HepG2 (cell line): ENCODE data around the gene NCF4. TPM values are rescaled to one million over a fixed set of nuclear protein-coding genes. Genes with fewer than 3 reads are reported as not detected.
A peak's percentile ranks its signal among the peaks of the same experiment; 100 is the strongest.

Source experiments
- ATAC-seq: fragments of 200-7000 bp; cut with Tn5 transposase; 3 replicates; pipeline ENCODE4 v1.9.1; 2020; ENCODE audit warnings: mild to moderate bottlenecking, moderate library complexity
- BruUV-seq: library from RNA; stranded (reverse); fragments of 400-500 nt; replicated peaks from 2 replicates; lab custom pipeline; 2021; lab: Mats Ljungman, UMichigan
- CTCF ChIA-PET: fragments of 300-600 bp; formaldehyde crosslinking; extraction: SDS; loops from one replicate; lab custom pipeline; 2021; ENCODE audit warnings: low total read pairs, inconsistent platforms, low intra/inter-chr PET ratio; lab: Yijun Ruan, JAX
- POLR2A ChIA-PET: fragments of 350-600 bp; sonication (Branson Sonifier 250); formaldehyde crosslinking; loops from one replicate; lab custom pipeline; 2020; ENCODE audit warnings: antibody characterized with exemption, inconsistent platforms; lab: Yijun Ruan, JAX
- DNase-seq: peaks from one replicate; pipeline ENCODE4 v3.0.0-alpha.2; 2015; ENCODE audit warnings: low spot score
- FAIRE-seq: peaks from 3 replicates; lab custom pipeline; 2011; peaks lifted over from hg19 to GRCh38; lab: Jason Lieb, UNC
- H2AFZ ChIP-seq: one replicate; pipeline ENCODE4 v1.6.1; 2011; ENCODE audit warnings: low read length, inconsistent platforms
- H3K27ac ChIP-seq: fragments of 300-600 bp; 3 replicates; pipeline ENCODE4 v1.8.0; 2011; ENCODE audit warnings: mixed run types, mild to moderate bottlenecking, mixed read lengths, low read length, inconsistent platforms; ENCODE audit not compliant: insufficient read depth; ENCODE audit errors: extremely low read length
- H3K27me3 ChIP-seq, 2 experiments: fragments of 200-600 bp in 1 of 2; 2 replicates in 1 of 2; 3 replicates in 1 of 2; pipeline versions ENCODE4 v1.6.0 to v1.8.0; 2011; ENCODE audit warnings: low read length in 2 of 2, mild to moderate bottlenecking in 2 of 2, moderate library complexity in 2 of 2, inconsistent platforms in 1 of 2; ENCODE audit not compliant: insufficient read depth in 2 of 2, control insufficient read depth in 1 of 2
- H3K36me3 ChIP-seq, 2 experiments: fragments of 200-600 bp in 1 of 2; replicated peaks in 1 of 2; 2 replicates in 1 of 2; 3 replicates in 1 of 2; pipeline versions ENCODE4 v1.5.1 to v1.8.0; 2011; ENCODE audit warnings: low read length in 2 of 2, inconsistent platforms in 1 of 2; ENCODE audit not compliant: insufficient read depth in 2 of 2, control insufficient read depth in 1 of 2
- H3K4me1 ChIP-seq: 2 replicates; pipeline ENCODE4 v1.5.1; 2012; ENCODE audit warnings: low read length, inconsistent platforms; ENCODE audit not compliant: insufficient read depth
- H3K4me2 ChIP-seq: 2 replicates; pipeline ENCODE4 v1.6.0; 2011; ENCODE audit warnings: low read depth, low read length, inconsistent platforms
- H3K4me3 ChIP-seq, 3 experiments: fragments of 200-600 bp in 1 of 3; sonication (generic), shearing (Covaris generic) in 1 of 3; replicated peaks in 1 of 3; 2 replicates each; pipeline ENCODE4 v1.5.1; 2011 to 2016; ENCODE audit warnings: low read length in 3 of 3, inconsistent platforms in 2 of 3, low read depth in 2 of 3, mild to moderate bottlenecking in 2 of 3, control low read depth in 1 of 3, mixed read lengths in 1 of 3; ENCODE audit not compliant: insufficient read depth in 1 of 3
- H3K79me2 ChIP-seq: one replicate; pipeline ENCODE4 v1.6.1; 2011; ENCODE audit warnings: low read length, inconsistent platforms; ENCODE audit not compliant: insufficient read depth
- H3K9ac ChIP-seq: 2 replicates; pipeline ENCODE4 v1.6.0; 2011; ENCODE audit warnings: mild to moderate bottlenecking, low read depth, low read length, inconsistent platforms; ENCODE audit not compliant: insufficient read depth
- H3K9me3 ChIP-seq: 2 replicates; pipeline ENCODE4 v1.5.1; 2012; ENCODE audit warnings: mild to moderate bottlenecking, low read length
- H4K20me1 ChIP-seq: 2 replicates; pipeline ENCODE4 v1.6.0; 2011; ENCODE audit warnings: inconsistent platforms, mild to moderate bottlenecking, low read length, moderate library complexity; ENCODE audit not compliant: insufficient read depth
- CBX1 ChIP-seq: IDR thresholded peaks from one replicate; pipeline ENCODE4 v1.6.1; 2016; ENCODE audit warnings: antibody characterized with exemption, low read depth
- CCDC6 ChIP-seq: sonication (generic); formaldehyde crosslinking; IDR thresholded peaks from 2 replicates; pipeline ENCODE4 v1.8.1; 2022; ENCODE audit warnings: mild to moderate bottlenecking, missing genetic modification reagents, moderate library complexity
- NFE2L2 ChIP-seq: fragments of 150-350 bp; IDR thresholded peaks from 2 replicates; pipeline ENCODE4 v1.6.1; 2014; ENCODE audit warnings: low read length
- SYNCRIP ChIP-seq: fragments of 200-400 bp; formaldehyde crosslinking; IDR thresholded peaks from 2 replicates; pipeline ENCODE4 v1.6.1; 2018; ENCODE audit warnings: mild to moderate bottlenecking, low read depth, low read length; ENCODE audit not compliant: insufficient read depth
- TARDBP ChIP-seq: sonication (generic); formaldehyde crosslinking; IDR thresholded peaks from 2 replicates; pipeline ENCODE4 v1.8.0; 2022; ENCODE audit warnings: mild to moderate bottlenecking, missing genetic modification reagents
- whole genome bisulfite sequencing: methylation state at CpG from one replicate; pipeline ENCODE4 v1.1.6; 2017; ENCODE audit warnings: low lambda C conversion rate; 5-methylcytosine and 5-hydroxymethylcytosine counted together
- in situ Hi-C: cut with HindIII; loops from 2 replicates; pipeline ENCODE4 v1.10.0; 2017; ENCODE audit warnings: low pct_unique_long_range_greater_than_20kb; ENCODE audit not compliant: extremely low pct_ligation_motif_present
- intact Hi-C: fragments of 100-400 bp; cut with micrococcal nuclease; formaldehyde crosslinking; loops from one replicate; pipeline ENCODE4 v1.10.0; 2022; ENCODE audit not compliant: unreplicated experiment
- polyA plus RNA-seq, 8 experiments: library from polyadenylated mRNA; depleted of rRNA in 3 of 8; stranded (reverse) in 7 of 8; unstranded in 1 of 8; fragments of >200 nt; fragmentation: Illumina TruSeq in 4 of 8; extraction: Trizol in 4 of 8; gene quantifications; 2 replicates each; pipeline versions ENCODE4 v1.2.1 to v1.2.3, GENCODE V29; 2011 to 2016; ENCODE audit warnings: low read depth in 4 of 8, missing spikeins in 1 of 8, mixed read lengths in 1 of 8; ENCODE audit not compliant: insufficient read depth in 1 of 8
- total RNA-seq, 5 experiments: library from RNA; depleted of rRNA; stranded (reverse); fragments of >200 nt; fragmentation: Illumina TruSeq; extraction: Trizol; gene quantifications; 2 replicates each; pipeline ENCODE4 v1.2.3, GENCODE V29; 2016; ENCODE audit warnings: low read depth in 1 of 5
- TF ChIP-seq, protein P1 (sequence below): sonication (generic); formaldehyde crosslinking; IDR thresholded peaks from 2 replicates; pipeline ENCODE4 v1.5.0; 2020; ENCODE audit warnings: mild to moderate bottlenecking, missing genetic modification reagents, borderline replicate concordance
- TF ChIP-seq, protein P2 (sequence below): sonication (generic); formaldehyde crosslinking; IDR thresholded peaks from 2 replicates; pipeline ENCODE4 v1.8.0; 2022; ENCODE audit warnings: mild to moderate bottlenecking, missing genetic modification reagents, moderate library complexity

Gene NCF4
- total and polyA plus RNA-seq, 2 of the 13 experiments (the other 11 are each of a cell fraction or from before 2014, with no cell fraction given), result not detected

DNA sequence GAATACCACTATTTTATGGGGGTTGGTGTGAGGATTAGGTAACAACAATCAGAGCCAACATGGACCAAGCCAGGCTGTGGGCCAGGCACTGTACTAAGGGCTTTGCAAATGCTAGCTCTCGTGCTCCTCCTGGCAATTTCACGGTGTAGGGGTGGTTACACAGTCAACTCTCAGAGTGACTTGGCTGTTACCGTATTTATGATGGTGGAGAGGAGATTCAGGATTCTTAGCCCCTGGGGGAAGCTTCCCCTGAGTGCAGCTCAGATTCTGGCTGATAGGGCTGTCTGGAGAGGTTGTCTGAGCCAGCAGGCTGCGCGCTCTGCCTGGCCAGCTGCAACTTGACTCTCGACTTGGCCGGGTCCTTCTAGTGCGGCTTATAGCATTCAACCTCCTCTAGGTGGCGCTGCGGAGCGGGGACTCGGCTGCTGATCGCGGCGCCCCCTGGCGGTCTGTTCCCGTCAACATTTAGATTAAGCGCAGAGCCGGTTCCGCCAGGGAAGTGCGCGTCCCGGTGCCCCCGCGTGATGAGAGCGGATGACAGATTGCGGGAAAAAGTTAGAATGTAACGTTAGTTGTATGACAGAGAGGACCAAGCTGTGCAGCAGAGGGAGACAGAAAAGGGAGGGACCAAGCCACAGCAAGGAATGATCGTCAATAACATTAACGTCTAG lies 4.5 kb upstream of the NCF4 start:
- ATAC-seq, result peak; percentile 92
- Histone ChIP-seq H3K4me3 (no peak overlapping the region), H3K79me2 (no peaks in the 10 kb centered on the region), H3K36me3 (no peaks in the 10 kb centered on the region), H3K27me3 (peaks cover 1 to 25% of the 10 kb centered on the region in 2 experiments; a peak in 3 of 5 replicates), H3K9me3 (no peaks in the 10 kb centered on the region), H4K20me1 (no peaks in the 10 kb centered on the region), H3K9ac (no peak overlapping the region), H2AFZ (no peak overlapping the region), H3K27ac (no peak overlapping the region), H3K4me2 (no peak overlapping the region), H3K4me1 (no peaks in the 10 kb centered on the region)
- ChIA-PET CTCF (interaction anchor here (1.1 to 3.6 kb wide), 5 partner anchors 10 to 310 kb away, joined by 3 to 67 read pairs (median 11); no protein-coding TSS in a partner anchor), POLR2A (no interaction called here)
- 11% methylated on average over 28 of the region's 30 CpGs for WGBS
- FAIRE-seq, result peak; percentile 59
- intact Hi-C loops, result loop anchor here (1.0 to 2.0 kb wide), 3 partner anchors 74 to 310 kb away; no protein-coding TSS in a partner anchor
- no TSS peak for BruUV-seq
- DNase-seq, result peak; percentile 66
- in situ Hi-C loops, result loop anchor here (5.0 to 10.0 kb wide), 3 partner anchors 74 to 309 kb away; no protein-coding TSS in a partner anchor
- TF ChIP-seq, protein P1, sequence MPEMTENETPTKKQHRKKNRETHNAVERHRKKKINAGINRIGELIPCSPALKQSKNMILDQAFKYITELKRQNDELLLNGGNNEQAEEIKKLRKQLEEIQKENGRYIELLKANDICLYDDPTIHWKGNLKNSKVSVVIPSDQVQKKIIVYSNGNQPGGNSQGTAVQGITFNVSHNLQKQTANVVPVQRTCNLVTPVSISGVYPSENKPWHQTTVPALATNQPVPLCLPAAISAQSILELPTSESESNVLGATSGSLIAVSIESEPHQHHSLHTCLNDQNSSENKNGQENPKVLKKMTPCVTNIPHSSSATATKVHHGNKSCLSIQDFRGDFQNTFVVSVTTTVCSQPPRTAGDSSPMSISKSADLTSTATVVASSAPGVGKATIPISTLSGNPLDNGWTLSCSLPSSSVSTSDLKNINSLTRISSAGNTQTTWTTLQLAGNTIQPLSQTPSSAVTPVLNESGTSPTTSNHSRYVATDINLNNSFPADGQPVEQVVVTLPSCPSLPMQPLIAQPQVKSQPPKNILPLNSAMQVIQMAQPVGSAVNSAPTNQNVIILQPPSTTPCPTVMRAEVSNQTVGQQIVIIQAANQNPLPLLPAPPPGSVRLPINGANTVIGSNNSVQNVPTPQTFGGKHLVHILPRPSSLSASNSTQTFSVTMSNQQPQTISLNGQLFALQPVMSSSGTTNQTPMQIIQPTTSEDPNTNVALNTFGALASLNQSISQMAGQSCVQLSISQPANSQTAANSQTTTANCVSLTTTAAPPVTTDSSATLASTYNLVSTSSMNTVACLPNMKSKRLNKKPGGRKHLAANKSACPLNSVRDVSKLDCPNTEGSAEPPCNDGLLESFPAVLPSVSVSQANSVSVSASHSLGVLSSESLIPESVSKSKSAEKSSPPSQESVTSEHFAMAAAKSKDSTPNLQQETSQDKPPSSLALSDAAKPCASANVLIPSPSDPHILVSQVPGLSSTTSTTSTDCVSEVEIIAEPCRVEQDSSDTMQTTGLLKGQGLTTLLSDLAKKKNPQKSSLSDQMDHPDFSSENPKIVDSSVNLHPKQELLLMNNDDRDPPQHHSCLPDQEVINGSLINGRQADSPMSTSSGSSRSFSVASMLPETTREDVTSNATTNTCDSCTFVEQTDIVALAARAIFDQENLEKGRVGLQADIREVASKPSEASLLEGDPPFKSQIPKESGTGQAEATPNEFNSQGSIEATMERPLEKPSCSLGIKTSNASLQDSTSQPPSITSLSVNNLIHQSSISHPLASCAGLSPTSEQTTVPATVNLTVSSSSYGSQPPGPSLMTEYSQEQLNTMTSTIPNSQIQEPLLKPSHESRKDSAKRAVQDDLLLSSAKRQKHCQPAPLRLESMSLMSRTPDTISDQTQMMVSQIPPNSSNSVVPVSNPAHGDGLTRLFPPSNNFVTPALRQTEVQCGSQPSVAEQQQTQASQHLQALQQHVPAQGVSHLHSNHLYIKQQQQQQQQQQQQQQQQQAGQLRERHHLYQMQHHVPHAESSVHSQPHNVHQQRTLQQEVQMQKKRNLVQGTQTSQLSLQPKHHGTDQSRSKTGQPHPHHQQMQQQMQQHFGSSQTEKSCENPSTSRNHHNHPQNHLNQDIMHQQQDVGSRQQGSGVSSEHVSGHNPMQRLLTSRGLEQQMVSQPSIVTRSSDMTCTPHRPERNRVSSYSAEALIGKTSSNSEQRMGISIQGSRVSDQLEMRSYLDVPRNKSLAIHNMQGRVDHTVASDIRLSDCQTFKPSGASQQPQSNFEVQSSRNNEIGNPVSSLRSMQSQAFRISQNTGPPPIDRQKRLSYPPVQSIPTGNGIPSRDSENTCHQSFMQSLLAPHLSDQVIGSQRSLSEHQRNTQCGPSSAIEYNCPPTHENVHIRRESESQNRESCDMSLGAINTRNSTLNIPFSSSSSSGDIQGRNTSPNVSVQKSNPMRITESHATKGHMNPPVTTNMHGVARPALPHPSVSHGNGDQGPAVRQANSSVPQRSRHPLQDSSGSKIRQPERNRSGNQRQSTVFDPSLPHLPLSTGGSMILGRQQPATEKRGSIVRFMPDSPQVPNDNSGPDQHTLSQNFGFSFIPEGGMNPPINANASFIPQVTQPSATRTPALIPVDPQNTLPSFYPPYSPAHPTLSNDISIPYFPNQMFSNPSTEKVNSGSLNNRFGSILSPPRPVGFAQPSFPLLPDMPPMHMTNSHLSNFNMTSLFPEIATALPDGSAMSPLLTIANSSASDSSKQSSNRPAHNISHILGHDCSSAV (CRISPR knock-in tag), result no peak
- TF ChIP-seq NFE2L2 (no peak), CCDC6 (CRISPR knock-in tag) (no peak), CBX1 (peak; percentile 53), SYNCRIP (no peak), TARDBP (CRISPR knock-in tag) (peak; percentile 59; the same call in 1 of the 2 replicates)
- TF ChIP-seq, protein P2, sequence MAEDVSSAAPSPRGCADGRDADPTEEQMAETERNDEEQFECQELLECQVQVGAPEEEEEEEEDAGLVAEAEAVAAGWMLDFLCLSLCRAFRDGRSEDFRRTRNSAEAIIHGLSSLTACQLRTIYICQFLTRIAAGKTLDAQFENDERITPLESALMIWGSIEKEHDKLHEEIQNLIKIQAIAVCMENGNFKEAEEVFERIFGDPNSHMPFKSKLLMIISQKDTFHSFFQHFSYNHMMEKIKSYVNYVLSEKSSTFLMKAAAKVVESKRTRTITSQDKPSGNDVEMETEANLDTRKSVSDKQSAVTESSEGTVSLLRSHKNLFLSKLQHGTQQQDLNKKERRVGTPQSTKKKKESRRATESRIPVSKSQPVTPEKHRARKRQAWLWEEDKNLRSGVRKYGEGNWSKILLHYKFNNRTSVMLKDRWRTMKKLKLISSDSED (CRISPR knock-in tag), result no peak
